ENCODE data around the gene ALDH8A1.

Gene ALDH8A1

DNA sequence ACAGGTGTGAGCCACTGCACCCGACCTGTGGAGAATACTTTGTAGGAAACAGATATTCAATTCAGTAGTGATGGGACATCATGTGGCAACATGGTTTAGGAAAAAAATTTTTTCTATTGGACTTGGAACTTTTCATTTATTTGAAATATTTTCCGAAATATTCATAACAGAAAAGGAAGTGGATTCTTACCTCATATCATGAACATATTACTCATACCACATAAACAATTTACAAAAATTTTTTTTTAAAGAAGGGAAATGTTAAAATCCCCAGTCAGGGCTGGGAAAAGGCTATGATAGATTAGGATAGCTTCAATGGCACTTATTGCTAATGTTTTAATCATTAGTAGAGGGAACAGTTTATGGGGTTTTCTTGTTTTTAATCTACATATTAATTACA, 6.8 kb upstream of the ALDH8A1 start:
- H3K27me3 ChIP-seq (ENCODE audit: insufficient read depth, low read length) = no peaks in the 10 kb centered on the region
- H3K9ac ChIP-seq (ENCODE audit: low read length) = no peak overlapping the region

DNA sequence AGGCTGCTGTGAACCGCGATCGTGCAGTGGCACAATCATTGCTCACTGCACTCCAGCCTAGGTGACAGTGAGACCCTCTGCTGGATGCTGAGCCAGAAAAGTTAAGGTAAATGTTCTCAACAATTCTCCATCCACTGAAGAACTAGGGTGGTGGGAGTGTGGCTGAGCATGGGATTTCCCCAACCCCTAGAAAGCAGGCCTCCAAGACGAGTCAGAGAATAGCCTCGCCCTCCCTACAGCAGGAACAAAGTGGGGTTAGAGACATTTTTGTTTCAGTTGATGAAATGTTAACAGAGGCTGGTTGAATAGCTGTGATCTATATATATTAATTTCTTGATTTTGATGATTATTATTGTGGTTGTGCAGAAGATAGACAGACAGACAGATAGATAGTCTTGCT, 6.1 kb upstream of the ALDH8A1 start:
- H3K4me3 ChIP-seq (ENCODE audit: low read depth, low read length, poor library complexity, severe bottlenecking) = no peak overlapping the region
- no peak overlapping the region for H3K27ac ChIP-seq (ENCODE audit: low read depth, low read length, poor library complexity, severe bottlenecking)
- no peak overlapping the region for H3K4me2 ChIP-seq (ENCODE audit: low read length)
- no peaks in the 10 kb centered on the region for H3K4me1 ChIP-seq (ENCODE audit: insufficient read depth, low read length, severe bottlenecking)
- no peak overlapping the region for H2AFZ ChIP-seq (ENCODE audit: low read length)
- H4K20me1 ChIP-seq (ENCODE audit: insufficient read depth, low read length) = no peaks in the 10 kb centered on the region
- H3K9ac ChIP-seq (ENCODE audit: low read length) = no peak overlapping the region
- no peaks in the 10 kb centered on the region for H3K79me2 ChIP-seq (ENCODE audit: insufficient read depth, low read length)
- no peaks in the 10 kb centered on the region for H3K27me3 ChIP-seq (ENCODE audit: insufficient read depth, low read length)
- peaks cover 13% of the 10 kb centered on the region; the same call in 1 of the 2 replicates for H3K36me3 ChIP-seq (ENCODE audit: insufficient read depth, low read length)
- H3K9me2 ChIP-seq (ENCODE audit: low read depth, low read length) = no peaks in the 10 kb centered on the region
- no peaks in the 10 kb centered on the region for H3F3A ChIP-seq (ENCODE audit: insufficient read depth, low read length)
- no peaks in the 10 kb centered on the region for H3K9me3 ChIP-seq (ENCODE audit: low read length)
- TF ChIP-seq EZH2 (IDR thresholded peaks at IDR 0.05; ENCODE audit: borderline replicate concordance, low read length) = no peak
- no peak for TF ChIP-seq CTCF (IDR thresholded peaks at IDR 0.05; ENCODE audit: low read length)

More for the DNA sequence above, 6.8 kb upstream of the ALDH8A1 start:
- H3K27ac ChIP-seq (ENCODE audit: low read depth, low read length, poor library complexity, severe bottlenecking) = no peak overlapping the region
- no peaks in the 10 kb centered on the region for H3K4me1 ChIP-seq (ENCODE audit: insufficient read depth, low read length, severe bottlenecking)
- H3K9me2 ChIP-seq (ENCODE audit: low read depth, low read length) = no peaks in the 10 kb centered on the region
- no peaks in the 10 kb centered on the region for H4K20me1 ChIP-seq (ENCODE audit: insufficient read depth, low read length)
- no peaks in the 10 kb centered on the region for H3K79me2 ChIP-seq (ENCODE audit: insufficient read depth, low read length)
- peaks cover 3% of the 10 kb centered on the region; the same call in 1 of the 2 replicates for H3K9me3 ChIP-seq (ENCODE audit: low read length)
- TF ChIP-seq EZH2 (IDR thresholded peaks at IDR 0.05; ENCODE audit: borderline replicate concordance, low read length) (no peak), CTCF (IDR thresholded peaks at IDR 0.05; ENCODE audit: low read length) (no peak)
- peaks cover 19% of the 10 kb centered on the region; the same call in 1 of the 2 replicates for H3K36me3 ChIP-seq (ENCODE audit: insufficient read depth, low read length)
- H3K4me2 ChIP-seq (ENCODE audit: low read length) = no peak overlapping the region
- no peak overlapping the region for H2AFZ ChIP-seq (ENCODE audit: low read length)
- H3F3A ChIP-seq (ENCODE audit: insufficient read depth, low read length) = no peaks in the 10 kb centered on the region
- no peak overlapping the region for H3K4me3 ChIP-seq (ENCODE audit: low read depth, low read length, poor library complexity, severe bottlenecking)

DNA sequence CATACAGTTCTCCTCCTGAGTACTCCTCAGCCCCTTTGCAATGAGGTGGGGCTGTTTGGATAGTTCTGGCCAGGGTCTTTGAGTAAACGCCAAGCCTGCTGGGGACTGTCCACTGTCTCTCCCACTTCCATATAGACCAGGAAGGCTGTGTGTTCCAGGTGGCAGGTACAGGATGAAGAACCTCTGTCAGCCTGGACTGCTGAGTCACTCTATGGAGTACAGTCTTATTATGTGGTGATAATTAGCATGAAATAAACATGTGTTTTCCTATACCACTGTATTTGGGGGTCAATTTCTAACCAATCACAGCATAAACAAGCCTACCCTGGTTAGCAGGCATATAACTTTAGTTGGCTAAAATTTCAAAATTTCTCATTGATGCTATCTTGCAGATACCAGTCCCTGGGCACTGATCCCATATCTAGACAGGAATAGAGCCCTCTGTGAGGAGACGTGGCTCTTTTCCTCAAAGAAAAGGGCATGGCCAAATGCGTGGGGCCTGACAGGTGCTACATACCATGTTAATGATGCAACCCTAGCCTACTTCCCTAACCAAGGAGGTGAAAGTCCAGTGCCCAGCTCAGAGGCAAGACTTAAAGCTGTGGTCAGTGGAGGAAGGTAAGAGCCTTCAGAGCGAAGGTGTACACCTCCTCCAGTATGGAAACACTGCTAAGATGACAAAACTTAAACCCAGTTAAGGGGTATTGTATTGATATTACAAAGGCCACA, 4.5 kb upstream of the ALDH8A1 start:
- Histone ChIP-seq H2AFZ (ENCODE audit: low read length) (no peak overlapping the region), H3K9me2 (ENCODE audit: low read depth, low read length) (no peaks in the 10 kb centered on the region), H3K79me2 (ENCODE audit: insufficient read depth, low read length) (no peaks in the 10 kb centered on the region), H3K27me3 (ENCODE audit: insufficient read depth, low read length) (no peaks in the 10 kb centered on the region), H3K4me2 (ENCODE audit: low read length) (no peak overlapping the region), H4K20me1 (ENCODE audit: insufficient read depth, low read length) (no peaks in the 10 kb centered on the region), H3K4me1 (ENCODE audit: insufficient read depth, low read length, severe bottlenecking) (no peaks in the 10 kb centered on the region), H3K4me3 (ENCODE audit: low read depth, low read length, poor library complexity, severe bottlenecking) (no peak overlapping the region), H3K27ac (ENCODE audit: low read depth, low read length, poor library complexity, severe bottlenecking) (no peak overlapping the region), H3K9ac (ENCODE audit: low read length) (no peak overlapping the region), H3K36me3 (ENCODE audit: insufficient read depth, low read length) (peaks cover 5% of the 10 kb centered on the region; the same call in 1 of the 2 replicates), H3F3A (ENCODE audit: insufficient read depth, low read length) (no peaks in the 10 kb centered on the region), H3K9me3 (ENCODE audit: low read length) (no peaks in the 10 kb centered on the region)
- no peak for TF ChIP-seq CTCF (IDR thresholded peaks at IDR 0.05; ENCODE audit: low read length)
- no peak for TF ChIP-seq EZH2 (IDR thresholded peaks at IDR 0.05; ENCODE audit: borderline replicate concordance, low read length)
